Activated CD8-positive, alpha-beta T cell treated with anti-CD3 and anti-CD28 coated beads for 36 hours (primary cell): ENCODE data around the gene TTLL12. TPM values are rescaled to one million over a fixed set of nuclear protein-coding genes. Genes with fewer than 3 reads are reported as not detected.

Experiments
- ATAC-seq: fragments of 200-7000 bp; cut with Tn5 transposase; one replicate; pipeline ENCODE4 v1.10.0; 2021; ENCODE audit warnings: mild to moderate bottlenecking, moderate library complexity
- CTCF ChIA-PET: fragments of 350-600 bp; sonication (Branson Sonifier 250); formaldehyde crosslinking; loops from one replicate; lab custom pipeline; 2021; ENCODE audit warnings: antibody characterized with exemption; lab: Charles Lee
- POLR2A ChIA-PET: fragments of 350-600 bp; sonication (Branson Sonifier 250); formaldehyde crosslinking; loops from one replicate; lab custom pipeline; 2021; ENCODE audit warnings: antibody characterized with exemption; lab: Charles Lee
- DNase-seq: peaks from one replicate; pipeline ENCODE4 v3.0.0-alpha.2; 2020
- H3K27ac Mint-ChIP-seq: one replicate; pipeline ENCODE4 v1.8.0; 2021; ENCODE audit warnings: mild to moderate bottlenecking, mixed read lengths
- H3K27me3 Mint-ChIP-seq: one replicate; pipeline ENCODE4 v1.8.0; 2021; ENCODE audit warnings: mixed read lengths
- H3K36me3 Mint-ChIP-seq: one replicate; pipeline ENCODE4 v1.8.0; 2021; ENCODE audit warnings: low read depth, mixed read lengths
- H3K4me1 Mint-ChIP-seq: one replicate; pipeline ENCODE4 v1.8.0; 2021; ENCODE audit warnings: low read depth, mixed read lengths
- H3K4me3 Mint-ChIP-seq: one replicate; pipeline ENCODE4 v1.8.0; 2021; ENCODE audit warnings: mild to moderate bottlenecking, moderate library complexity, mixed read lengths
- H3K9me3 Mint-ChIP-seq: one replicate; pipeline ENCODE4 v1.8.0; 2021; ENCODE audit warnings: mixed read lengths
- intact Hi-C: fragments of 100-400 bp; cut with micrococcal nuclease; formaldehyde crosslinking; loops from one replicate; pipeline ENCODE4 v1.10.0; 2022
- total RNA-seq, 2 experiments: library from RNA; stranded (reverse); gene quantifications; one replicate each; pipeline ENCODE4 v1.2.3, GENCODE V29; 2021
- TF ChIP-seq, protein P1 (sequence below): fragments of 200-600 bp; IDR thresholded peaks from one replicate; pipeline ENCODE4 v1.8.0; 2022; ENCODE audit warnings: antibody characterized with exemption, mild to moderate bottlenecking

Gene TTLL12
- total RNA-seq, 2 experiments from 2014 or later: 83.5 to 86.0 TPM

DNA sequence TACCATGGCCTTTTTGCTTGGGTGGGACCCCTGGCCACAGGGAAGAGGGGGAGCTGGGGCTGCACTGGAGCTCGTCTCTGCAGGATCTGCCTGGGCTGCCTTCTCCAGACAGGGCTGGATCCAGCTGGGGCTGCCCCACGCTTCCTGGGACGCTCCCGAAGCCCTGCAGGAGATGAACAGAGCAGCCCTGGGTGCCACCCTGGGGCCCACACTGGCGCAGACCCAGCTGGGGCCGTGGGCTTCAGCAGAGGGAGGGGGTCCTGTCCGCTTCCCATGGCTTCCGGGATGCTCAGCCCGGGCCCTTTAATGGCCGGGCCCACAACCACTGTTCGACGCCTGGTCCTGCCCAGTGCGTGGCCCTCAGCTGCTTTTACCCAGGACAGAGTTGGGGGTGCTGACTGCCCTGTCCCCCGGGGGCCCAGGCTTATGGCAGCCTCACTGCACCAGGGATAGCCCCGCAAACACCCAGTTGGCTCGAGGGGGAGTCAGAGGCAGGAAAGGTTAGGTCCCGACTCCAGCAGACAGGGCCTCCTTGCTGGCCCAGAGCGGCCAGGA, 23.6 kb downstream of the TTLL12 start:
- Mint-ChIP-seq H3K36me3 (no peaks in the 10 kb centered on the region), H3K9me3 (no peaks in the 10 kb centered on the region), H3K4me3 (no peak overlapping the region), H3K4me1 (no peaks in the 10 kb centered on the region), H3K27ac (no peak overlapping the region), H3K27me3 (no peaks in the 10 kb centered on the region)
- TF ChIP-seq, protein P1, sequence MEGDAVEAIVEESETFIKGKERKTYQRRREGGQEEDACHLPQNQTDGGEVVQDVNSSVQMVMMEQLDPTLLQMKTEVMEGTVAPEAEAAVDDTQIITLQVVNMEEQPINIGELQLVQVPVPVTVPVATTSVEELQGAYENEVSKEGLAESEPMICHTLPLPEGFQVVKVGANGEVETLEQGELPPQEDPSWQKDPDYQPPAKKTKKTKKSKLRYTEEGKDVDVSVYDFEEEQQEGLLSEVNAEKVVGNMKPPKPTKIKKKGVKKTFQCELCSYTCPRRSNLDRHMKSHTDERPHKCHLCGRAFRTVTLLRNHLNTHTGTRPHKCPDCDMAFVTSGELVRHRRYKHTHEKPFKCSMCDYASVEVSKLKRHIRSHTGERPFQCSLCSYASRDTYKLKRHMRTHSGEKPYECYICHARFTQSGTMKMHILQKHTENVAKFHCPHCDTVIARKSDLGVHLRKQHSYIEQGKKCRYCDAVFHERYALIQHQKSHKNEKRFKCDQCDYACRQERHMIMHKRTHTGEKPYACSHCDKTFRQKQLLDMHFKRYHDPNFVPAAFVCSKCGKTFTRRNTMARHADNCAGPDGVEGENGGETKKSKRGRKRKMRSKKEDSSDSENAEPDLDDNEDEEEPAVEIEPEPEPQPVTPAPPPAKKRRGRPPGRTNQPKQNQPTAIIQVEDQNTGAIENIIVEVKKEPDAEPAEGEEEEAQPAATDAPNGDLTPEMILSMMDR: no peak
- ATAC-seq (no peak), DNase-seq (no peak)
- intact Hi-C loops: no loop called here
- ChIA-PET POLR2A (interaction anchor here (1.3 kb wide), 1 partner anchor 11 kb away, joined by 3 read pairs; no protein-coding TSS in a partner anchor), CTCF (no interaction called here)

DNA sequence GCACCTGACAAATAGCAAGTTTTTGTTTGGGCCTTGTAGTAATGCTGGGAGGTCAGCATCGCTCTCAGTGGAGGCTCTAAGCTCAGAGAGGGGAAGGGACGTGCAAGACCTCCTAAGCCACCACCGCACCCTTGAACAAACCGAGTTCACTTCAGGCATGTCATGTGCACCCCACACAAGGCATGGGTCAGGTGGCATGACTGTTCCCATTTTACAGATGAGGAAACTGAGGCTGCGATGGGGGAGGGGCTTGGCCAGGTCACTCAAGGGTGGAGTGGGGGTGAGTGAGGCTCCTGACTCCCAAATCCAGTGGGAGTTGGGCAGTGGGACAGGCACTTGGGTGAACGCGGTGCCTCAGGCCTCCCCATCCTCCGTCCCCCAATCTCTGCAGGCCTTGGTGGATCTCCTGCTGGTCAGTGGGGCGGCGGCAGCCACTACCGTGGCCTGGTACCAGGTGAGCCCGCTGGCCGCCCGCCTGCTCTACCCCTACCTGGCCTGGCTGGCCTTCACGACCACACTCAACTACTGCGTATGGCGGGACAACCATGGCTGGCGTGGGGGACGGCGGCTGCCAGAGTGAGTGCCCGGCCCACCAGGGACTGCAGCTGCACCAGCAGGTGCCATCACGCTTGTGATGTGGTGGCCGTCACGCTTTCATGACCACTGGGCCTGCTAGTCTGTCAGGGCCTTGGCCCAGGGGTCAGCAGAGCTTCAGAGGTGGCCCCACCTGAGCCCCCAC, 24.4 kb downstream of the TTLL12 start:
- CTCF ChIA-PET: no interaction called here
- H3K27me3 Mint-ChIP-seq: no peaks in the 10 kb centered on the region

DNA sequence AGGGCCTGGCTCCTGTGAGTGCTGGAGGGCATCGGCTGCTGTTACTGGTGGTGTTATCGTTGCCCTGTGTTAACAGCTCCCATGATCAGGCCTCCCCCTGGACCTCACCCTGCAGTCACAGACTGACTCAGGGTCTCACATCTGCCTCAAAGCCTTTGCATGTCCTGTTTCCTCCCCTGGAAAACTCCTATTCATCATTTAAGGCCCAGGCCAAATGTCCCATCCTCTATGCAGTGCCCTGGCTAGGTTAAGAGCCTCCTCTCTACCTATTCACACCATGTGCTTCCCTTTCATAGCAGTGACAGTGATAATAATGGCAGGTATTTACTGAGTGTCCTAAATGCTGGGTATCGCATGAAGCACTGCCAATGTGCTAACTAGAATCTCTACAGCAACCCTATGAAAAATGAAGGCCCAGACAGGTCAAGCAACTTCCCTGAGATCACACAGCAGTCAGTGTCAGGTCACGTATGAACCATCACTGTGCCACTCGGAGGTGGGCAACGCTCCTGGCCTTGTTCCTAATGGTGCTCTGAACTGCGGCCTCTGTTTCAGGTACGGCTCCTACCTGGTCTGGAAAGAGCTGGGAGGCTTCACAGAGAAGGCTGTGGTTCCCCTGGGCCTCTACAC, 26.3 kb downstream of the TTLL12 start:
- ATAC-seq (no peak), DNase-seq (no peak)
- Mint-ChIP-seq H3K4me1 (peaks cover 6% of the 10 kb centered on the region), H3K9me3 (no peaks in the 10 kb centered on the region), H3K36me3 (no peaks in the 10 kb centered on the region), H3K27me3 (no peaks in the 10 kb centered on the region), H3K4me3 (no peak overlapping the region), H3K27ac (no peak overlapping the region)
- TF ChIP-seq, protein P1: no peak
- POLR2A ChIA-PET: no interaction called here
- intact Hi-C loops: no loop called here
- CTCF ChIA-PET: no interaction called here

More for the DNA sequence above, 24.4 kb downstream of the TTLL12 start:
- DNase-seq: no peak
- no peak overlapping the region for H3K27ac Mint-ChIP-seq
- POLR2A ChIA-PET: interaction anchor here (1.3 kb wide), 1 partner anchor 10 kb away, joined by 3 read pairs; no protein-coding TSS in a partner anchor
- no peak for ATAC-seq
- no peak overlapping the region for H3K4me3 Mint-ChIP-seq
- no peaks in the 10 kb centered on the region for H3K36me3 Mint-ChIP-seq
- H3K4me1 Mint-ChIP-seq: no peaks in the 10 kb centered on the region
- H3K9me3 Mint-ChIP-seq: no peaks in the 10 kb centered on the region
- intact Hi-C loops: no loop called here
- TF ChIP-seq, protein P1: no peak

DNA sequence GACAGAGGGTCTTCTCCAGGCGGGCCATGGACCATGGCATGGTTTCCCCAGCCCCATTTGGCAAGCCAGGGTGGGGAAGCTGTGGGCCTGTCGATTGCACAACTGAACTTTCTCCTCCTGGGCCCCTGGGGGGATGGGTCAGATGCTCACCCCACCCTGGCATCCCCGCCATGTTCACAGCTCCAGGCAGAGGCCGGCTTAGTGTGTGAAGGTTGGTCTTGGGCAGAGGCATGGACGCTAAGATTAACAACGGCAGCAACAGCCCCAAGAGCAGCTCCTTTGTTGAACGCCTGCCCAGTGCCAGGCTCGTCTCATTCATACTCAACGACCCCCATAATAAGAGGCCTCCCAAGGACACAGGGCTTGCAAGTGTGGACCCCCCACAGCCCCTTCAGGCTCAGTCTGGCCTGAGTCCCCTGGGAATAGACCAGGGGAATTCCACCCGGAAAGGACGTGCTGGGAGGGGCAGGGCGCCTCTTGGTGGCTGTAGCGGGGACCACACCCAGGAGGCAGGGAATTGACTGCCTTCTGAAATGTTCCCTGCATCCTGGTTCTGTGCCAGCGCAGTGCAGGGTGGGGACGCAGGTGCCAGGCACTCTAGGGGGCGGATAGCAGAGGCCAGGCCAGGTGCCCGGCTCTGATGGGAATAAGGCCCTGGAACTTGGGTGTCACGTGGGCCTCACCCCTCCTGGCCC, 27.3 kb downstream of the TTLL12 start:
- Mint-ChIP-seq H3K9me3 (no peaks in the 10 kb centered on the region), H3K4me3 (no peak overlapping the region), H3K27ac (no peak overlapping the region), H3K27me3 (no peaks in the 10 kb centered on the region), H3K36me3 (no peaks in the 10 kb centered on the region), H3K4me1 (peaks cover 12% of the 10 kb centered on the region)
- no peak for DNase-seq
- ATAC-seq: no peak
- ChIA-PET CTCF (no interaction called here), POLR2A (no interaction called here)
- TF ChIP-seq, protein P1: no peak
- intact Hi-C loops: no loop called here
